ENCODE data around the gene HSPB6. TPM values are rescaled to one million over a fixed set of nuclear protein-coding genes. Genes with fewer than 3 reads are reported as not detected.

HSPB6 gene, protein sequence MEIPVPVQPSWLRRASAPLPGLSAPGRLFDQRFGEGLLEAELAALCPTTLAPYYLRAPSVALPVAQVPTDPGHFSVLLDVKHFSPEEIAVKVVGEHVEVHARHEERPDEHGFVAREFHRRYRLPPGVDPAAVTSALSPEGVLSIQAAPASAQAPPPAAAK
- 100 to 1,000 TPM in 1 of 2 donors, 10 to 100 TPM in 1; 78.6 to 130 TPM for total RNA-seq

DNA sequence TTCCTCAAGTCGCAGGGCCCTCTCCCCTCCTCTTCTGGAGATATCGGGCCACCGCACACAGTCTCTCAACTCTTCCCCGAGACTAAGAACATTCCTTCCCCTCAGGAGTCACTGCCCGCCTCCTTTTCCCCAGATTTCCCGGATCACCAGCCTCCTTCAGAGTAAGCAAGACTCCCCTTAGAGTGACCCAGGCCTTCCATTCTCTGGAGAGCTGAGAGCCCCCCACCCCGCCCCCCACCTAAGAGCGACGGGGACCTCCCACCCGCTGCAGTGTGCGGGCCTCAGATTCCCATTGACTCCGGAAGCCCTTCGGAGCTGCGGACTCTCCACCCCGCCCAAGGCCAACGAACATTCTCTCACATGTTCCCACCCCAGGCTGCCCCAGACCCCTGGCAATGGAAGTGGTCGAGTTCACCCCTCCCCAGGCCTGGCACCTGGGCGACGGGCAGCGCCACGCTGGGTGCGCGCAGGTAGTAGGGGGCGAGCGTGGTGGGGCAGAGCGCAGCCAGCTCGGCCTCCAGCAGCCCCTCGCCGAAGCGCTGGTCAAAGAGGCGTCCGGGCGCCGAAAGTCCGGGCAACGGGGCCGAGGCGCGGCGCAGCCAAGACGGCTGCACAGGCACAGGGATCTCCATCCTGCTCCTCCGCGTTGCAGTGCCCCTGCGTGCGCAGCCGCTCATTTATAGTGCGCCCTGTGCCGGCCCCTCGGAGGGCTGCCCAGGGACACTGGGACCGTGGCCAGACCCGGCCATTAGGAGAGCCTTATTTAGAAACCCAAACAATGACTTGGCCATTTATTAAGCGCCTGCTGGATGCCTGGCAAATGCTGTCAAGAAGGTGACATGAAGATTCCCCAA, at the start of gene HSPB6:
Gene HSPB6 (minus strand): TSS at position 653 of the 854 bp plus-strand sequence. CDS start 21 bp downstream, at position 632.
- H3K27ac ChIP-seq, result peak within 1 kb of the TSS; percentile 98 to 99
- DNase-seq (ENCODE audit: low spot score) (no peak), ATAC-seq (ENCODE audit: insufficient number of reproducible peaks, low FRiP score, low read depth) (no peak)
- peaks cover 11 to 52% of the 10 kb centered on the region in 2 donors for H3K4me1 ChIP-seq (ENCODE audit: control insufficient read depth in 1 of 2, low read depth in 2 of 2)
- TF ChIP-seq, protein P1, sequence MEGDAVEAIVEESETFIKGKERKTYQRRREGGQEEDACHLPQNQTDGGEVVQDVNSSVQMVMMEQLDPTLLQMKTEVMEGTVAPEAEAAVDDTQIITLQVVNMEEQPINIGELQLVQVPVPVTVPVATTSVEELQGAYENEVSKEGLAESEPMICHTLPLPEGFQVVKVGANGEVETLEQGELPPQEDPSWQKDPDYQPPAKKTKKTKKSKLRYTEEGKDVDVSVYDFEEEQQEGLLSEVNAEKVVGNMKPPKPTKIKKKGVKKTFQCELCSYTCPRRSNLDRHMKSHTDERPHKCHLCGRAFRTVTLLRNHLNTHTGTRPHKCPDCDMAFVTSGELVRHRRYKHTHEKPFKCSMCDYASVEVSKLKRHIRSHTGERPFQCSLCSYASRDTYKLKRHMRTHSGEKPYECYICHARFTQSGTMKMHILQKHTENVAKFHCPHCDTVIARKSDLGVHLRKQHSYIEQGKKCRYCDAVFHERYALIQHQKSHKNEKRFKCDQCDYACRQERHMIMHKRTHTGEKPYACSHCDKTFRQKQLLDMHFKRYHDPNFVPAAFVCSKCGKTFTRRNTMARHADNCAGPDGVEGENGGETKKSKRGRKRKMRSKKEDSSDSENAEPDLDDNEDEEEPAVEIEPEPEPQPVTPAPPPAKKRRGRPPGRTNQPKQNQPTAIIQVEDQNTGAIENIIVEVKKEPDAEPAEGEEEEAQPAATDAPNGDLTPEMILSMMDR (IDR thresholded peaks at IDR 0.05), result no peak
- H3K4me3 ChIP-seq, result peak within 1 kb of the TSS; percentile 77
- no peaks in the 10 kb centered on the region for H3K27me3 ChIP-seq (replicated peaks; ENCODE audit: insufficient read depth)
- no peaks in the 10 kb centered on the region for H3K9me3 ChIP-seq
- H3K36me3 ChIP-seq, result peaks cover 19% of the 10 kb centered on the region

DNA sequence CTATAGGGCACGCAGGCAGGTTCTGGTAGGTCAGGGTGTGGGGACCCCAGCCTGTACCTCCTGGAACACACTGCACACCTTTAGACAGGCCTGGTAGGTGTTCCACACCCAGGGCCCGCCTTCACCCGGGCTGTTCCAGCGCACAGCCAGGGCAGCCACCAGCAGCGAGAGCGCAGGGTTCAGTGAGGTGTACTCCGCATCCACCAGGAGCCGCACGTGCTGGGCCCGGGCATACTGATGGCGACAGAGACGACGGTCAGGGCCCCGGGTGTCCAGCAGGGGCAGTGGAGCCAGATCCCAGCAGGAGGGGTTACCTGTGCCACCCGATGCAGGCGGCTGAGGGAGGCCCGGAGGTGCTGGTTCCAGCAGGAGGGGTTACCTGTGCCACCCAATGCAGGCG, 49.8 kb upstream of the HSPB6 start:
- Histone ChIP-seq H3K4me3 (no peak overlapping the region), H3K27me3 (replicated peaks; ENCODE audit: insufficient read depth) (no peaks in the 10 kb centered on the region), H3K27ac (no peak overlapping the region), H3K4me1 (ENCODE audit: control insufficient read depth in 1 of 2, low read depth in 2 of 2) (no peaks in the 10 kb centered on the region), H3K36me3 (no peaks in the 10 kb centered on the region), H3K9me3 (no peaks in the 10 kb centered on the region)
- ATAC-seq (ENCODE audit: insufficient number of reproducible peaks, low FRiP score, low read depth) (no peak), DNase-seq (ENCODE audit: low spot score) (no peak)
- TF ChIP-seq, protein P1 (IDR thresholded peaks at IDR 0.05), result no peak

DNA sequence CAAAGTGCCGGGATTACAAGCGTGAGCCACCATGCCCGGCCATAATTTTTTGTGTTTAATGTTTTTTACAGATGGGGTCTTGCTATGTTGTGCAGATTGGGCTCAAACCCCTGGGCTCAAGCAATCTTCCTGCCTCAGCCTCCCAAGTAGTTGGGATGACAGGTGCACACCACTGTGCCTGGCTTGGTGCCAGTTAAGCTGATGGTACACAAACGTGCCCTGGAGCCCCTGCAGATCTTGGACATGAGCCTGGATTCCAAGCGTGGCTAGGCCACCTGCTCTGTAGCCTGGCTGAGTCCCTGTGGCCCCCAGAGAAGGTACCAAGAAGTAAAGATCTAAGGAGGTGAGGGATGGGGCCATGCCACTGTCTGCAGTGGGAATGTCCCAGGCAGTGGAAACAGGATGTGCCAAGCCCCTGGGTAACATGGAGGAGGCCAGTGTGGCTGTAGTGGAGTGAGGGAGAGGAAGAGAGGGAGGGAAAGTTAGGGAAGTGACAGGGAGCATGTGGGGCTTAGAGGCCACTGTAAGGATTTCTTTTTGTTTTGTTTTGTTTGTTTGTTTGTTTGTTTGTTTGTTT, 48.8 kb upstream of the HSPB6 start:
- H3K27ac ChIP-seq, result no peak overlapping the region
- ATAC-seq (ENCODE audit: insufficient number of reproducible peaks, low FRiP score, low read depth) (no peak), DNase-seq (ENCODE audit: low spot score) (no peak)
- H3K36me3 ChIP-seq, result no peaks in the 10 kb centered on the region
- no peak overlapping the region for H3K4me3 ChIP-seq
- H3K4me1 ChIP-seq (ENCODE audit: control insufficient read depth in 1 of 2, low read depth in 2 of 2), result no peaks in the 10 kb centered on the region
- no peaks in the 10 kb centered on the region for H3K27me3 ChIP-seq (replicated peaks; ENCODE audit: insufficient read depth)
- H3K9me3 ChIP-seq, result no peaks in the 10 kb centered on the region
- TF ChIP-seq, protein P1 (IDR thresholded peaks at IDR 0.05), result no peak

DNA sequence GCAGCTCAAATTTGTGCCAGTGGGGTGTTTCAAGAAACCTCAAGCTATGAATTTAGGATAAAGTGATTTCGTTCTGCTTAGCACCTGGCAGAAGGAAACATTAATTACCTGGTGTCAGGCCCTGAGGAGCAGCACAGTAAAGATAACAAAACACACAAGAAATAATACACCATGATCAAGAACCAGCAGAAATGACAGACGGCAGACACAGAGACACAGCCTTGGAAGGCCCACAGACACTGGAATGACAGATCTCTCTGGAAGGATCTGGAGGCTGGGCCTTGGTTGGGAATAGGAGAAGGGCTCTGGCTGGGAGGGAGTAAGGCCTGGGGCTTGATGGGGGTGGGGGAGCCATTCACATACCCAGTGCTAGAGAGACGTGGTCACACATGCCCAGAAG, 45.0 kb upstream of the HSPB6 start:
- H3K27me3 ChIP-seq (replicated peaks; ENCODE audit: insufficient read depth), result peaks cover 2% of the 10 kb centered on the region
- H3K27ac ChIP-seq, result no peak overlapping the region

More for the DNA sequence above, 45.0 kb upstream of the HSPB6 start:
- DNase-seq (ENCODE audit: low spot score) (no peak), ATAC-seq (ENCODE audit: insufficient number of reproducible peaks, low FRiP score, low read depth) (no peak)
- H3K36me3 ChIP-seq, result no peaks in the 10 kb centered on the region
- TF ChIP-seq, protein P1 (IDR thresholded peaks at IDR 0.05), result no peak
- H3K4me3 ChIP-seq, result no peak overlapping the region
- no peaks in the 10 kb centered on the region for H3K4me1 ChIP-seq (ENCODE audit: control insufficient read depth in 1 of 2, low read depth in 2 of 2)
- no peaks in the 10 kb centered on the region for H3K9me3 ChIP-seq

Measured in thoracic aorta (tissue), 2 donors.